NCI-H2029 treated with DMSO at 0.1 percent for 48 hours (cell line): ENCODE measurements around the gene PTTG1.

ENCODE experiments used
- DNase-seq: peaks from one replicate; lab custom pipeline; 2025; lab: John Stamatoyannopoulos, UW

Gene PTTG1

DNA sequence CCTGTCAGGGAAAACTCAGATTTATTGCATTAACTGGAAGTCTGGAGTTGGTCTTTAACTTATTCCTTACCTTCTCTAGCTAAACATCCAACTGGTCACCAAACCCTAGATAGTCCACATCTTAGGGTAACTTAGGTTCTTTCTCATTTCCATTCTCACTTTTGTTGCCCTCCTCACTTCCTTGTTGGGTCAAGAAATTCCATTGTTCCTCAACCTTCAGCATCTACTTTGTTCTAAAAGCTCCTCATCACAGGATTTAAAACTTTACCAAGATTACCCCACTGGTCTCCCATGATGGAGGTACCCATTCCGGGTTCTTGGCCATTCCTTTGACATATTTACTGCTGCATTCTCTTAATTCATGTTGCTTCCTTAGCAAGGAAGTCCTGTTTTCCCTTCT lies 32.1 kb downstream of the PTTG1 start:
- no peak for DNase-seq

DNA sequence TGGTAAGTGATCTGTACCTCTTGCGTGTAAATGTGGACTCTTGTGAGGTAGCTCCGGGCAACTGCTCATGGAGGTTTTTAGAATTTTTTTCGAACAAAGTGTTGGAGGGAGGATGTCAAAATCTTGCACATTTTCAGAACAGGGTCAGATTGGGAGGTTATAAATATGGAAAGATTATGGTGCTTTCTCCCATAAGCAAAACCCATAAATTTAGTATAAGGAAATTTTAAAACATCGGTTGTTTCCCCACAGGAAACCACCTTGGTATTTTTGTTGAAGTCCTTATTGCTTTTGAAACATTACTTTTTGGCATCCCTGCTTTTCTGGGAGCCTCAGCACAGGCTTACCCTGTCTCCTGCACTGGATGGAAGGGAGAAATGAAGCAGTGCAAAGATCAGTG lies 33.9 kb downstream of the PTTG1 start:
- DNase-seq, result no peak

GRCh38 chr5:160456480-160457177 lies 35.0 kb downstream of the PTTG1 start:
- no peak for DNase-seq

- DNase-seq, result no peak
These were observed 35.6 kb downstream of the PTTG1 start for GRCh38 chr5:160457252-160457651.

GRCh38 chr5:160458806-160459800 lies 37.4 kb downstream of the PTTG1 start:
- no peak for DNase-seq

DNA sequence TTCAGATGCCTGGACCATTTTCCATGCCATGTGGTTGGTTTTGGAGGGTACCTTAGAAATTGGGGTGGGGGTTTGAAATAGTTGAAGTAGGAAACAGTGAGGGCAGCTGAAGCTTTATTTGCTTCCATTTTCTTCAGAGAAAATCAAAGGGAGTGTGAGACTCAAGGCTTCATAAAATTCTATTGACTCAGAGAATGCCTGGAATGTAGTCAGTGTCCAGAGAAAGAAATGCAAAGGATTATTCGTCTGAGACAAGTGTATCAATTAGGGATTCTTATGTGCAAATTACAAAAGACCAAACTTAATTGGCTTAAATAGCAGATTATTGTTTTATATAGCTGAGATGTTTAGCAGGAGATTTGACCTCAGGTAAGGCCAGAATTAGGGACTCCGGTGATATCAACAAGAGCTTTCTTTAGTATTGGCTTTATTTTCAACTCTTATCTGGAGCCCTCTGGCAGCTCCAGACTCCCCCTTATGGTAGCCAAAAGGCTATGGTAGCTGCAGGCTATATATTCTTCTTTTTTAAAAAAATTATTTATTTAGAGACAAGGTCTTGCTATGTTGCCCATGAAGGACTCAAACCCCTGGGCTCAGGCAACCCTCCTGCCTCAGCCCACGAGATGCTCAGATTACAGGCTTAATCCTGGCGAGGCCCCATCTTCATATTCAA lies 38.9 kb downstream of the PTTG1 start:
- no peak for DNase-seq

GRCh38 chr5:160461378-160461777 lies 39.7 kb downstream of the PTTG1 start:
- DNase-seq, result no peak

GRCh38 chr5:160462167-160462566 lies 40.5 kb downstream of the PTTG1 start:
- peak; percentile 65 for DNase-seq

- DNase-seq, result no peak
These were observed 41.6 kb downstream of the PTTG1 start for GRCh38 chr5:160463227-160463626.

GRCh38 chr5:160463740-160464465 lies 42.2 kb downstream of the PTTG1 start:
- DNase-seq, result no peak

GRCh38 chr5:160464466-160464797 lies 42.8 kb downstream of the PTTG1 start:
- no peak for DNase-seq

DNA sequence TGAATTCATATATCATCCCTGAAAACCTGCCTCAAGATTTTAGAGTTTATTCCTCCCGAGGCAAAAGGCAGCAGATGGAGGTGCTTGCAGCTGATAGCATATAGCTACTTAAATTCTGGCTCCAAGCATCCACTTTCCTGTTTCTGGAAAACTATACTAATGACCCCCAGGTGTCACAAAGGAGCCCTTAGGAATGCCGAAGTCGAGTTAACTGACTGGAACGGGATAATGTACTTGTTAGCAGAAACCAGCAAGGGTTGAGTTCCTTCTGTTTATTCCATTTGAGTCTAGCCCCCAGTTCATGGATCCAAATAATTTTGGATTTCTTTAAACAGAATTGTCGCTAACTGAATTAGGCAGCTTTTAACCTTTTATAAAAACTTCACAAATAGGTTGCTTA lies 44.5 kb downstream of the PTTG1 start:
- no peak for DNase-seq

DNA sequence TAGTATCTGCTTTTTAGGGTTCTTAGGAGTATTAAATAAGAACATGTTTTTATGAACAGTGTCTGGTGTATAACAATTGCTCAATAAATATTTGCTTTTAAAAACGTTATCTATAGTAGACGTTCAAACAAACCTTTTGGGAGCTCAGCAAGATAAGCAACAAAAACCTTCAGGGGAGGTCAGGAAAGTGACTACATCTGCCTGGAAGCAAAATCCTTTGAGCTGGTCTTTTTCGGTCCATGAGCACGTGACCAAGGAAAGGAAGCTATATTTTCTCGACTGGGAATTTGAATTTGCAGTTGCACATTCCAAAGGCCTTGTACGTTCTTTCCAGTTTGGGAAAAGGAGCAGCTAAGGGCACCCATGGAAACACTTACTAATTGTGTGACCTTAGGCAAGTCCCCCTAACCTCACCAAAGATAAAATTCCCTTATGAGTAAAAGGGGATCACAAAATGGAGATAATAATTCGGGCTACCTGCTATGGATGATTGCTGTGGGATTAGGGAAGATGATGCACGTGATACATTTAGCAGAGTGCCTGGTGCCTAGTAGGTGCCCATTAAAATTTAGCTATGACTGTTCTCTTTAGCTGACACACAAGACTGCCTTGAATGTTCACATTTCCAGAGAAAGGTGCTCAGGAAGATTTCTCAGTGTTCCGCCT lies 45.4 kb downstream of the PTTG1 start:
- no peak for DNase-seq

DNA sequence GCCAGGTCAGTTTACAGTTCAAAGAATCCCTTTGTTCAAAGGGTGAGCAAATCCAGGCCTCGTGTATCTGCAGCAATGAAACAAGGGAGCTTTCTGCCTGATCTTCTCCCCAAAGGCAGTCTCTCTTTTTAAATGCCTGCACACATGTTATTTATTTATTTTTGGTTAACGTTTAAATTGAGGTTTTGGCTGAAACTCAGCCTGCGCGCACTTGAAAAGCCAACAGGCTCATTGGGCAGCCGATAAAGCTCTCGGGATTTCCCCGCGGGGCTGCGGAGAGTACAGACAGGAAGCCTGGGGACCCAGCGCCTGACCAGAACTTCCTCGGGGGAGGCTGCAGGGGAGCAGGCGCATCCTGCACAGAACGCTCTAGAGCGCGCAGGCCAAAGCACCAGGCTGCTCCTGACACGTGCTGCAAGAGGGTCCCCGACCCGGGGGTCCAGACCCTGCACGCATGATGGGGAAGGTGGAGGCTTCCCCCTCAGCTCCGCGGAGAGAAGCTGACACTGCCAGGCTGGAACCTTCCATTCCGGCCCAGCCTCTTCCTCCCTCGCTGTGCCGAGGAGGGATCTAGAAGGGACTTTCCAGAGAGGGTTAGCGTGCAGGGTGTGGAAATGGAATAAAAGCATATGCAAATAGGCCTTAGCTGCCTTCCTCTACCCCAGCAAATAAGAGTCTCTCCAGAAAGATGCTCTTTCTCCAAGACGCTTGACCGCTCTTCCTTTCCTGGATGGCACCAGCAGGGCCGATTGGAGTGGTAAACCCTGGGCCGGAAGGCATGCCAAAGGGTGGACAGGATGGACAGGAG lies 46.1 kb downstream of the PTTG1 start:
- DNase-seq, result no peak

DNA sequence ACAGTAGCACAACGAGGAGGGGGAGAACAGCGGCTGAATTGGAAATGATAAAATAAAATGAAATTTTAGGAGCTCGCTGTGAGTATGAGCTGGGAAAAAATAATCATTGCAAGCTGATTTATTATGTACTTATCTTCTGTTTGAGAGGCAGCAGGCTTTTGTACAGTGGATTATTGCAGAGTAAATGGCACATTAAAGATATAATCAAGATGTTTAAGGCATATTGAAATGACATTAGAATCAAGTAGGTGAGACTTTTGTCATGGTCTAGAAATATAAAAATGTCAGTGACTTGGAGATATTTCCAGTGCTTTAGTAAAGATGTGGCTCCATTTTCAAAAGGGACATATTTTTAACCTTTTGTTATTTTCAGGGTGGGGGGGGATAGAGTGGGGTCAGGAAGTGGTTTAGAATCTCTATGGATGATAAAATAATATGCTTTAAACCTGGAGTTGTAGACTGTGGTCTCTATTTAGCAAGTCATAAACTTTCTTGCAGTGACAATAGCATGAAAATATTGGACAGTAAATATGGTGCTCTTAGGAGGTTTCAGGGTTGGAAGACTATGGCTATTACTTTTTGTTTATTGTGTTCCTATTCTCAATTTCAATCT lies 46.8 kb downstream of the PTTG1 start:
- no peak for DNase-seq

DNA sequence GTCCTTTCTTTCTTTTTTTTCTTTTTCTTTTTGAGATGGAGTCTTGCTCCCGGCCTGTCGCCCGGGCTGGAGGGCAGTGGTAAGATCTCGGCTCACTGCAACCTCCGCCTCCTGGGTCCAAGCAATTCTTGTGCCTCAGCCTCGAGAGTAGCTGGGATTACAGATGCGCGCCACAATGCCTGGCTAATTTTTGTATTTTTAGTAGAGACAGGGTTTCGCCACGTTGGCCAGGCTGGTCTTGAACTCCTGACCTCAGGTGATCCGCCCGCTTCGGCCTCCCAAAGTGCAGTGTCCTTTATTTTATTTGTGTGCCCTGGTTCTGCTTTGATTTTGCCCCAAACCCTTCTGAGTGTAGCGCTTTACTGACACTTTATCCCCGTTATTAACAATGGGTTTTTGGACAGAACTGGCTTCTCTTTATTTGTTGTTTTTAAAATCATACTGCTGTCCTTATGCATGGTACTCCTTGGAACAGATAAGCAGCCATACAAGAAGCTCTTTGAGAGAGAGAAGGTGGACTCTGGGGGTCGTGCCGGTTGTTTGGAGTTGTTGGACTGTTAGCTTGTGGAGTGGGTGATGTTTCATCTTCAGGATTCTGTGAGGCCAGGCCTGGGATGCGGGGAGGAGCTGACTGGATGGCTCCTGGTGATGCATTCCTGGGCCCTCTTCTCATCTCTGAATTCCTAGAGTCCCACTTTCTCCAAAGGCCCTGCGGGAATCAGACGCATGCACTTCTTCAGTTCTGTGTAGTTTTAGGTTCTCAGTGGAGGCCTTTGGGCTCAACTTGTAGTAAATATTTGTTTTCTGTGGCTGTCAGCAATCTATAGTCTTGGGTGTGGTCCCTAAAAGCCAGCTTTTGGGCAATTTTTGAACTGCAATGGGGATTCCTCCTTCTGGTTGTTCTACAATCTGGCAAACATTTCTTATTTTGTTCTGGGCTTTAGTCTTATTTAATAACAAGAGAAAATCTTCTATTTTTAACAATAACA lies 47.8 kb downstream of the PTTG1 start:
- no peak for DNase-seq

- DNase-seq, result no peak
These were observed 49.0 kb downstream of the PTTG1 start for GRCh38 chr5:160470437-160471361.

GRCh38 chr5:160471761-160472160 lies 50.1 kb downstream of the PTTG1 start:
- no peak for DNase-seq
